Inflammatory macrophage (primary cell): ENCODE measurements around the gene CSF1.
A peak's percentile ranks its signal among the peaks of the same experiment; 100 is the strongest.

ENCODE experiments used
- DNase-seq, 2 donors: peaks; one replicate each; pipeline ENCODE4 v3.0.0-alpha.2; 2020 to 2022

CSF1 gene

GRCh38 chr1:109979489-109980091 is 68.9 kb downstream of the CSF1 start:
- DNase-seq, result peak; percentile 52 to 81
